Muscle layer of duodenum (tissue), 2 donors: Measurements from ENCODE around the gene BTBD9.

Source experiments
- H3K27ac ChIP-seq: one replicate; pipeline ENCODE4 v1.7.0; 2013; ENCODE audit warnings: mild to moderate bottlenecking, low read length
- H3K27me3 ChIP-seq: one replicate; pipeline ENCODE4 v1.7.0; 2013; ENCODE audit warnings: low read depth, mild to moderate bottlenecking, control low read depth, low read length
- H3K36me3 ChIP-seq, 2 donors: one replicate each; pipeline ENCODE4 v1.7.0; 2013; ENCODE audit warnings: low read length in 2 of 2, control low read depth in 1 of 2, mild to moderate bottlenecking in 1 of 2; ENCODE audit not compliant: insufficient read depth in 2 of 2, control insufficient read depth in 1 of 2
- H3K4me1 ChIP-seq, 2 donors: one replicate each; pipeline ENCODE4 v1.7.0; 2013; ENCODE audit warnings: low read length in 2 of 2, mild to moderate bottlenecking in 2 of 2, control low read depth in 1 of 2, moderate library complexity in 1 of 2; ENCODE audit not compliant: insufficient read depth in 2 of 2, control insufficient read depth in 1 of 2
- H3K4me3 ChIP-seq, 2 donors: one replicate each; pipeline ENCODE4 v1.7.0; 2013; ENCODE audit warnings: low read length in 2 of 2, low read depth in 1 of 2, mild to moderate bottlenecking in 1 of 2
- H3K9me3 ChIP-seq, 2 donors: one replicate each; pipeline ENCODE4 v1.7.0; 2013; ENCODE audit warnings: low read length in 2 of 2, control low read depth in 1 of 2, mild to moderate bottlenecking in 1 of 2; ENCODE audit not compliant: control insufficient read depth in 1 of 2
- donor health status: healthy.

BTBD9 gene

GRCh38 chr6:38591439-38591838 is 48.3 kb downstream of the BTBD9 start:
- peaks cover 0 to 12% of the 10 kb centered on the region in 2 donors for H3K36me3 ChIP-seq
- H3K9me3 ChIP-seq: no peaks in the 10 kb centered on the region
- no peaks in the 10 kb centered on the region for H3K27me3 ChIP-seq
- no peak overlapping the region for H3K4me3 ChIP-seq
- no peak overlapping the region for H3K27ac ChIP-seq
- H3K4me1 ChIP-seq: no peaks in the 10 kb centered on the region

DNA sequence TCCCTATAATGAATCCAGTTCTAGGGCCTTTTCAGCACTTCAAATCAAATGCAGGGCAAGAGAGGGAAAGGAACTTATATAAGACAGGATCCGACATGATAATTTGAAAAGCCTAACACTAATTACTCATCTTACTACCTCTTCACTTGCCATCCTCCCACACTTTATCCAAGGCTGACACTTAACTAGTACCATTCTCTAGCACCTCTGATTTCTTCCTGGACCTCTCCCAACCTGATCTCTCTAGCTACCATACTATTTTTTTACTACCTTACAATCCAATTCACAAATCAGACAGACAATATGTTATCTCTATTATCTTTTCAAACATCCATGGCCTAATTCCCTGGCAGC is 50.4 kb downstream of the BTBD9 start:
- Histone ChIP-seq H3K27ac (no peak overlapping the region), H3K4me3 (no peak overlapping the region), H3K36me3 (peaks cover 0 to 12% of the 10 kb centered on the region in 2 donors), H3K27me3 (no peaks in the 10 kb centered on the region), H3K4me1 (no peaks in the 10 kb centered on the region), H3K9me3 (no peaks in the 10 kb centered on the region)

- no peak overlapping the region for H3K4me3 ChIP-seq
- H3K9me3 ChIP-seq: no peaks in the 10 kb centered on the region
- H3K4me1 ChIP-seq: no peaks in the 10 kb centered on the region
- no peak overlapping the region for H3K27ac ChIP-seq
- H3K27me3 ChIP-seq: no peaks in the 10 kb centered on the region
- H3K36me3 ChIP-seq: peaks cover 0 to 8% of the 10 kb centered on the region in 2 donors
These were observed 50.9 kb downstream of the BTBD9 start for GRCh38 chr6:38588631-38589366.

GRCh38 chr6:38587766-38588362 is 51.9 kb downstream of the BTBD9 start:
- H3K27me3 ChIP-seq: no peaks in the 10 kb centered on the region
- no peak overlapping the region for H3K27ac ChIP-seq
- H3K36me3 ChIP-seq: peaks cover 0 to 6% of the 10 kb centered on the region in 2 donors
- H3K4me3 ChIP-seq: no peak overlapping the region
- H3K4me1 ChIP-seq: no peaks in the 10 kb centered on the region
- no peaks in the 10 kb centered on the region for H3K9me3 ChIP-seq

DNA sequence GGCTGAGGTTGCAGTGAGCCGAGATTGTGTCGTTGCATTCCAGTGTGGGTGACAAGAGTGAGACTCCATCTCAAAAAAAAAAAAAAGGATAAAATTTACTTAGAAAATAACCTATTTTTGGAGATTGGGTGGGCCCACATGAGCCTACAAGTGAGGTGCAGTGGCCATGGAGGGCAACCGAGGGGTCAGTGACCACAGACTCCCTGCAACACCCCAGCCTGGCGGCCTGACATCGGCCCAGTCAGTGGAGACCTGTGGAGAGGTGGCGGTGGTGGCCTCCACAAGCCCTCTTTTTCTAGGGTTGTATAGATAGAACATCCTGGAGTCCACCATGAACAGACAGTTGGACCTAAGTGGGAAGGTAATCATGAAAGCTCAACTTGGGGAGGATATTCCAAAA is 52.7 kb downstream of the BTBD9 start:
- Histone ChIP-seq H3K27ac (no peak overlapping the region), H3K4me1 (no peaks in the 10 kb centered on the region), H3K9me3 (no peaks in the 10 kb centered on the region)

DNA sequence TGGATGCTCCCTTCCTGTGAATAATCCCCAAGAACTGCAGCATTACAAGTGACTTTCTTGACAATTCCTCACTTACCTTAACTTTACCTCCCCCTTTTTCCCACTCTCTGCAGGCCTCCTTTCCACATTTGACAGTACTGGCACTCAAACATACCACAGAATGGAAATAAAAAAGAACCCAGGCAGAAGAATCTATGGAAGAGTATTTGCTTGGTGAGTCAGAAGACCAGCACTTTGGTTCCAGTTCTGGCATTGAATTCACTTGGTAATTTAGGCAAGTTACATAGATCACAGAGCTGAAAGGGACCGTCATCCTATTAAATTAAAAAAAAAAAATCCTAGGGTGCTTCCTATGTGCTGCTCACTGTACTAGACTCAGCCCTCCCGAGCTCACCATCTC is 55.0 kb downstream of the BTBD9 start:
- H3K36me3 ChIP-seq: peaks cover 4% of the 10 kb centered on the region in 2 donors
- H3K4me1 ChIP-seq: no peaks in the 10 kb centered on the region
- H3K27ac ChIP-seq: no peak overlapping the region

More for the DNA sequence above, 52.7 kb downstream of the BTBD9 start:
- no peaks in the 10 kb centered on the region for H3K36me3 ChIP-seq
- H3K27me3 ChIP-seq: no peaks in the 10 kb centered on the region
- H3K4me3 ChIP-seq: no peak overlapping the region

GRCh38 chr6:38583523-38583922 is 56.2 kb downstream of the BTBD9 start:
- Histone ChIP-seq H3K27ac (no peak overlapping the region), H3K36me3 (peaks cover 4 to 8% of the 10 kb centered on the region in 2 donors), H3K9me3 (no peaks in the 10 kb centered on the region), H3K4me1 (no peaks in the 10 kb centered on the region), H3K27me3 (no peaks in the 10 kb centered on the region), H3K4me3 (no peak overlapping the region)

More for the DNA sequence above, 55.0 kb downstream of the BTBD9 start:
- Histone ChIP-seq H3K9me3 (no peaks in the 10 kb centered on the region), H3K4me3 (no peak overlapping the region), H3K27me3 (no peaks in the 10 kb centered on the region)

DNA sequence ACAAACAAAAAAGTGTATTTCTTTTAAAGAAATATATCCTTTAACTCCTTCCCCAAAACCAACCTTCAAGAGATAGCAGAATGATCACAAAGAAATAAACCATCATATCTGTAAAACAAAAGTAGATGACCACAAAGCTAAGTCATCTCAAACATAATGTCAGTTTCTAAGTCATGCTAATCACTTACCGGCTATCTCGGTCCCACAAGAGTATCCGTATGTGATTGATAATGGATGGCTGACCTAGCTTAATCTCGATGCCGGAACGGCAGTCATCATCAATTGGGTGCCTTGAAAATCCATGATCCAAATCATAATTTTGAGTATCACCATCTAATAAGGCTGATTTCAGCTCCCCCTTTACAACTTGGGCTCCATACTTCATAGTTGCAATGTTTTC is 59.7 kb downstream of the BTBD9 start:
- no peaks in the 10 kb centered on the region for H3K27me3 ChIP-seq

GRCh38 chr6:38579010-38579628 is 60.6 kb downstream of the BTBD9 start:
- Histone ChIP-seq H3K4me1 (no peaks in the 10 kb centered on the region), H3K9me3 (no peaks in the 10 kb centered on the region), H3K27ac (no peak overlapping the region), H3K36me3 (peaks cover 4 to 15% of the 10 kb centered on the region in 2 donors), H3K4me3 (no peak overlapping the region), H3K27me3 (no peaks in the 10 kb centered on the region)

More for the DNA sequence above, 59.7 kb downstream of the BTBD9 start:
- Histone ChIP-seq H3K9me3 (no peaks in the 10 kb centered on the region), H3K27ac (no peak overlapping the region), H3K4me3 (no peak overlapping the region), H3K36me3 (peaks cover 4 to 15% of the 10 kb centered on the region in 2 donors), H3K4me1 (no peaks in the 10 kb centered on the region)

DNA sequence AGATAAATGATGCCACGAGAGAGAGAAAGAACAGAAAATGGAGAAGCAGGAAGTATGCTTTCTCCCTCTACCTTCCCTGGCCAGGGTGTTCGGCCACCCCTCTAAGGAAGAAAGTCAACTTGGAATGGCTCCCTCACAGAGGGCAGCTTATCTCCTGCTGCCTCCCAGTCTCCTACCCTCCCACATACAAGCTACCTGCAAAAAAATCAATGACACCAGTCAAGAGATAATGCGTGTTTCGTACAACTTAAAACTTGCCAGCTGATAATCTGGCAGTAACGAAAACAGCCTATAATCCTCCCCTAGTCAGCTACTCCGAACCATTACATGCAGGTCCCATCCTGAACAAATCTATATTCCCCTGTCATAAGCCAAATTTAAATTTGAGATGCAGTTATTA is 61.7 kb downstream of the BTBD9 start:
- Histone ChIP-seq H3K4me3 (no peak overlapping the region), H3K9me3 (no peaks in the 10 kb centered on the region), H3K27ac (no peak overlapping the region), H3K27me3 (no peaks in the 10 kb centered on the region), H3K36me3 (peaks cover 4 to 15% of the 10 kb centered on the region in 2 donors), H3K4me1 (no peaks in the 10 kb centered on the region)

DNA sequence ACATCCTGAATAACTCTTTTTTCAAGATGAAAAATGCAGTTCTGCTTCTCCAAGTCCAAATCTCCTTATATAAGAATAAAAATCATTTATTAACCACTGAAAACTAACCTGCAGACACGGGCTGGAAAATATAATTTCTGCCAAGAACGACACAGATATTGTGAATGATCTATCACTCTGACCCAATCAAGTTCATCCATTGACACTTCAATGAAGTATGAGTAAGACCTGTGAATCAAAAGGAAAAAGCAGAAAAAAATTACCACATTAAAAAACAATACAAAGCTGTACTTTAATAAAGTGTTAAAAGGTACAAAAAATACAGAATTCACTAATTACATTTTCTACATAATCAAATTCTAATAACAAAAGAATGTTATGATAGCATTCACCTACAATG is 62.2 kb downstream of the BTBD9 start:
- Histone ChIP-seq H3K36me3 (peaks cover 4 to 15% of the 10 kb centered on the region in 2 donors), H3K27ac (no peak overlapping the region), H3K4me3 (no peak overlapping the region), H3K4me1 (no peaks in the 10 kb centered on the region), H3K27me3 (no peaks in the 10 kb centered on the region), H3K9me3 (no peaks in the 10 kb centered on the region)
